Tongue (tissue), 2 donors: ENCODE measurements around the gene MYOCD. TPM values are rescaled to one million over a fixed set of nuclear protein-coding genes. Genes with fewer than 3 reads are reported as not detected.
A peak's percentile ranks its signal among the peaks of the same experiment; 100 is the strongest.

Experiments used
- DNase-seq: peaks from one replicate; pipeline ENCODE4 v3.0.0-alpha.2; 2015
- total RNA-seq: library from RNA; depleted of rRNA; stranded (reverse); fragments of >200 nt; gene quantifications from one replicate; pipeline ENCODE4 v1.2.3, GENCODE V29; 2014

The MYOCD gene
- total RNA-seq, 1 donor from 2014 or later = 6.9 TPM

DNA sequence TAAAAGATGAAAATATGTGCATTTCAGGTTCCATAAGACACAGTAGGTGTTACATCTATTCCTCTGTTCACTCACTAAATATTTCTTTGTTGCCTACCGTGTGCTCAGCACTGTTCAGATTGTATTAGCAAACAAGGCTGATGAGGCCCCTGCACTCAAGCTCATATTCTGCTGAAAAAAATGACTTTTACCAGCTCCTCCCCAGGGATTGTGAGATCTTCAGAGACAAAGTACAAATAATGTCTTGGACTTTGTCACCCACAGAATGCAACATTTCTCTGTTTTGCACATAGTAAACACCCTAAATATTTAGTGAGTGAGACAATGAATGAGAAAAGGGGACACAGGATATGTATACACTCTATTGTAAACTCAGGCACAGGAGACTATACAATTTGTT, 21.9 kb upstream of the MYOCD start:
- DNase-seq = no peak

DNA sequence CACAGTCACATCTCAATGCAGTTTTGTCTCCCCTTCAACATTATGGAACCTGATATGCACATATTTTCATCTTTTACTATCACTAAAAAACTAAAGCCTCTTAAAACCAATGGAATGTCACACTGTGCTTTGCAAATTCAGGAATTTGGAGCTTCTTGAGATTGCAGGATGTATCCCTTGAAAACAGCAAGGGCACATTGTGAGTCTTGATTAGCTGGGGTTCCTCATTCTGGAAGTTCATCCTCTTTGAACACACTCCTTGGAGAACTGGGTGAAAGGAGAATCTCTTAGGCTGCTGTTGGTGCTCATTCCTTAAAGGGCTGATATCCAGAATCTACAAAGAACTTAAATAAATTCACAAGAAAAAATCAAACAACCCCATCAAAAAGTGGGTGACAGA, 21.1 kb upstream of the MYOCD start:
- no peak for DNase-seq

DNA sequence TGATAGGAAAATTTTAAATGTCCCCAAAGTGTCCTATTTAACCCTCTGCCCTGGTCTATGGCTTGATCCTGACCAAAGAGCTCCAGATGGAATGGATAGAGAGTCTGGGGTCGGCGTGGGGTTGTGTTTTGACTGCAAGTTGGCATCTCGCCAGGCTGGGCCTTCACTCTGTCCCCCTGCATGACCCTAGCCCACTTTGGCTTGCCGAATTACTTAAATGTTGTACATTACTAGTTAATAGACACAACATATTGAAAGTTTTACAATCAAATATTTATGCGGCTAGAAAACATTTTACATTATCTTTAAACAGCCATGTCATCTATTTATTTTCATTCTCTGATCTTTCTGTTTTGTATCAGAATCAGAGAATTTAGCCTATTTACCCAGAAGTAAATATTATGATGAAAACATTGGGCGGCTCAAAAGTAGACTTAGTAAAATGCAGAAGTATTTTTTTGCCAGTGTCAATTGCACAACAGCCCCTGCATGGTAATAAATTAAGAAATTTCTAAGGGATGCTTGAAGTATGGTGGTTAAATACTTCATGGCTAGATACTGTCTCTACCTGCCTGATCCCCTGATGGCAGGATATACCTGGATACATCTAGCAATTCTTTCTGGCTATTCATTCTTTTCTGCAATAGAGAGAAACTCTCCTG, 18.8 kb upstream of the MYOCD start:
- no peak for DNase-seq

DNA sequence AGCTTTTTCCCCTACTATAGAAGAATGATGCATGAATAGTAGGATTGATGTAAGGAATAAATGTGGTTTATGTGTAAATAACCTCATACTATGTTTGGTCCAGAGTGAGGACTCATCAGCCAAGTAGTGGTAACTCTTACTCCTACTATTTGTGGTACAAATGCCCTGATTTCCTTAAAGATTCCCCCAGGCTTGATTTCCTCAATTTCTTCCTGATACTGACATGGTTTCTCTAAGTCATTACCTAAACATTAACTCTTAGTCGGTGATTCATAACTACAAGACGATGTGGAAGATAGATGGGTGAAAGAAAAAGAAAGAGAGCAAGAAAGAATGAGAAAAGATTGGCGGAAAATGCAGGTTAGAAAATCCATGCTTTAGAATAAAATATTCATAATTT, 17.2 kb upstream of the MYOCD start:
- no peak for DNase-seq

DNA sequence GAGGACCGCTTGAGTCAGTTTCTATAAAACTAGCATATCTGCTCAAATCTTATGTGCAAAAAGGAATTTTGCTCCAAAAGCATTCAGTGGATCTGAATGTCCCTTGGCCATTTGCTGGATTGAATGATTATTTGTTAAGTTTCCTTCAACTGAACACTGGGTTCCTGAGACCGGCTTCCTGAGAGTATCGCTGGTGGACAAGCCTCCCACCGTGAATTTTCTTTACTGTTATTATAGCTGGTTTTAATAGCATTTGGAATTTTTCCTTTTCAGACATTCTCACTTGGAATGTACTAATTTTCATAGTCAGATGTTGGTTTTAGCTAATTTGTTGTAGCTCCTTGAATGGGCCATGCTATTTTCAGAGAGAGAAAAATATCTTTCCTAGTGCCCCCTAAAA, 9.8 kb upstream of the MYOCD start:
- no peak for DNase-seq

DNA sequence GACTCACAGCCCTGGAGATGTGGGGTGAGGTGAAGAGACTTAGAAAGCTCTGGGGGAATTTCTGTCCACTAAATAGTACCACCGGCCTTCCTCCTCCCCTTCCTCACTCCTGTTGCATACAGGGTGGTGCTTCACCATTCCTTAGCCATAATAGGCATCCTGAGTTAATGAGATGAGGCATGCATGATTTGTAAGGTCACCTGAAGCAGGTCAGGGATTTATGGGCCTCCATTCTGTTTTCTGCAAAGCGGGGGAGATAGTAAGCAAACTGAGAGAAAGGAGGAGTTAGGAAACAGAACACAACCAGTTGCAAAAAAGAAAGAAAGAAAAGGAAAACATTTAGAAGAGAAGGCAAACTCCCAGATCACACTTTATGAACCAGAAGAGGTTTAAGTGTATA, 9.3 kb upstream of the MYOCD start:
- DNase-seq = no peak

DNA sequence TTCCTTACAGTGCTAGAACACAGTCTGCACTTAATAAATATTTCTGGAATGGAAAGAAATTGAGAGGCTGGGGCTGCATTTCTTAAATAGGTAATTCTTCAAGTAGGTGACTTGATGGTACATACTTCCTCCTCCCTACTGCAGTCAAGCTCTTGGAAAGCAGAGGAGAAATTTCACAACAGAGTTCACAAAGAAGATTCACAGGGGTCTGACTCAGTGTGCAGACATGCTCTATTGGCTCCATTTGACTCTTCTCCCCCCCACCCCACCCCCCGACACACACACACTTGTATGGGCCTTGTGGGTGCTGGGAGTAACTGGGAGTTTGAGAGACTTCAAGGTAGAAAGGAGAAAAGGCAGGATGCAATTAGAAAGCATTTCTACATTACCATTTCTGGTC, 6.2 kb upstream of the MYOCD start:
- DNase-seq = no peak

DNA sequence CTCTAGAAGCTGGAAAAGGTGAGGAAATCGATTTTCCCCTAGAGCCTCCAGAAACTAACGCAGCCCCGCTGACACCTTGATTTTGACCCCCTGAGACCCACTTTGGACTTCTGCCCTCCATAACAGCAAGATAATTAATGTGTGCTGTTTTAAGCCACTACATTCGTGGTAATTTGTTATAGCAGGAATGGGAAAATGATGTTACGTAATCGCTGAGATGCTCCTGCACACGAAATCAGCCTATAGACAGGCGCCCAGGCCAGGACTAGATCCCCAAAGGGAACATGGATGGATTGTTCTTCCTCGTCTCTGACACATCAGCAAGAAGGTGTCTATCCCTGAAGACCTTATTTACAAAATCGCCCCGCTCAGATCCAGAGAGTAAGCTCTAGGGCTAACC, 1.4 kb upstream of the MYOCD start:
- no peak for DNase-seq

DNA sequence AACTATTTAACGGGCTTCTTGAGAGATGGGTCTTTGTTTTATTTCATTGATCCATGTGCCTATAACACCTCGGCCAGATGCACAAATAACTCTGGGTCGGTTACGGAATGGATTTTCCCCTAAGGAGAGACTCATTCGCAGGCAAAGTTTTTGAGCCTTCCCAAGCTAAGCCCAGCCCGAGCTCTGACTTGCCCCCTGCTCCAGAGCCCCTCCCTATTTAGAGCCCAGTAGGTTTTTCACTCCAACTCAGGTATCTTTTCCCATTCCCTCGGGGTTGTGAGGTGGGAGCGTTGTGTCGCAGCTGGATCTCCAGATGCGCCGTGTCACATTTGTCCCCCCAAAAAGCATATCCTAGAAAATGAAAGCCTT, 812 bp upstream of the MYOCD start:
- DNase-seq = no peak

DNA sequence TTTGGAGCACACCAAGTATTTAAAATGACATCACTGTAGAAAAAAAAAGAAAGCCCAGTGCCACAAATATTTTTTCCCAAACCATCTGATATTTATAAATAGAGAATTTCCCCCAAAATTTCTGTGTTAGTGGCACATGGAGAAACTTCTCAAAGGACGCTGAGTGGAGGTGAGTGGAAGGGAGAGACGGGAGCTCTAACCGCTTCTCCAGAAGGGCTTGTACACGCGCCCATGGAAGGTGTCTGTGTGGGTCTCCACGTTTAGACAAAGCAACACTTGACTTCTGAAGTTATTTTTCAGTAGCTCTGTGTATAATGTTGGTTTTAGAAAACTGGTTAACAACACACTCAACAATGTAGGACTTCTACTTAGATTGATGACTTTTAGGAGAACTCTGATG, 1.0 kb downstream of the MYOCD start:
- DNase-seq = no peak

DNA sequence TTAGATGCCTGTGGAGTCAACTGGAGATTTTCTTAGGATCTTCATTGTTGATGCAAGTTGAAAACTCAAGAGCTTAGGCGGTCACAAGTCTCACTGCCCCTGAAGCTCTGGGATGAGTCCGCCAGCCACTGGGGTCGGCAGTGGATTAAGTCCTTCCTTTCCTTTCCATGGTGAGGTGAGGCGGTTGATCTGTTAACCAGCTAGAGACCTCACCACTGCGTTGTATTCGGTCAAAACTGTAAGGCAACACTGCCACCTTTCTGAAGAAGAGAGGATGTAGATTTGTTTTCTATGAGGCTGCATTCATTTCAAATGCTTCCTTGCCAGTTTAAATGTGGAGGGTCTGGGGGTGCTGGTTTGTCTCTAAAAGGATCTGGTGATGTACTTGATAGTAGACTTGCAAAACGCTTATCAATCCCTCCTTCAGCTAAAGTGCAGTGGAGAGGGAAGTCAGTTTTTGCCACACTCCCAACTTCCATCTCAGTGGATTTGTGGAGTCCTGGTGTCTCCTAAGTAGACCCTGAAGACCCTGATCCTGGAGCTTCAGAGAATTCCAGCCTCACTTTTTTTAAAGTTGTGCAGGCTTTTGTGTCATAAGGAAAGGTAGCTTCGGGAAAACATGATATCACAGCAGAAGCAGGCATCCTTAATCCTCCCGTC, 1.7 kb downstream of the MYOCD start:
- DNase-seq = peak; percentile 65

DNA sequence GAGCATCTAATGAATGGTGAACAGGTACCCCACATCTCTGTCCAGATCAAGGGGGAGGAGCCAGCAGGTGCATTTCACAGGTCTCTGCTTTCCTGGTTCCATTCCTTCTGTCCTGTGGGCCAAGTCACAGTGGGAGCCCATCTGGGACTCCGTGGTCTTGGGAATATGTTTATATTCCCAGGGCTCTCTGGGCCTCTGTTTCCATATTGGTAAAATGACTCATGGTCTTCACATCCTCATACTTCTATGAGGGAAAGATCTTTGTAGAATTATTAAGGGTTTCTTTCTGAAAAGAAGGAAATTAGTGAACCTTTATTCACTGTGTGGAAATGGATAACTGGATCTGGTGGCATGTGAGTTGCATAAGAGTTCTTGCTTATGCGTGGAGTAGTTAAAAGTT, 6.2 kb downstream of the MYOCD start:
- DNase-seq = no peak

DNA sequence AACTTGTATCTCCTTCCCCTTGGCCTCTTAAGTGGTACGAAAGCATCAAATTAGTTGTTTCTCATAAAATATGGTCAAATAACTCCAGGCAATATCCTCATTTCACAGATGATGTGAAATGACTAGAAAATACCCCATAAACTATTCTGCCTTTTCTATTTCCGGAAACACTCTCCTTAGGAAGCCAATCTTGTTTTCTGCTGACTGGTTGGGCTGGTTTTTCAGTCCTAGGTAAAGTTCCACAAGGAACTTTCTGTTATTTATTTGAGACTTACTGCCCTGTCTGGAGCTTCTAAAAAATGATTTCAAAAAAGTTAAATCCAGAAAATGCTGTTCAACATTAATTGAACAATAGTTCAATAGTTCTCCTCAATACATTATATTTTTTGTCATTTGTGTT, 7.3 kb downstream of the MYOCD start:
- no peak for DNase-seq

DNA sequence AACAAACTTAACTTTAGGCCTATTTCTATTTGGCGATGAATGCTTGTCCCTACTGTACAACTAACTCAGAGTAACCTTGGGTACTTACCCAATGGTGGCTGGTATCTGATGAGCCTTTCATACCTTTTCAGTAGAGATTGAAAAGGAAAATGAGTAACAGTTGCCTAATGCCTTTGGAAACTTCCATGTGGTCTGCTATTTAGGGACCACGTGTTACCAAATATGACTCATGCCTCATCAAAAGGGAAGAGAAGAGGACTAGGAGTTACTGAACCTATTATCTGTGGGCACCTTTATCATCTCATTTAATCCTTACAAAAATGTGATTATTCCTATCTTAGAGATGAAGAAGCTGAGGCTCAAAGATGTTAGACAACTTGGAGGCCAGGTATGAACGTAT, 8.1 kb downstream of the MYOCD start:
- DNase-seq = no peak

DNA sequence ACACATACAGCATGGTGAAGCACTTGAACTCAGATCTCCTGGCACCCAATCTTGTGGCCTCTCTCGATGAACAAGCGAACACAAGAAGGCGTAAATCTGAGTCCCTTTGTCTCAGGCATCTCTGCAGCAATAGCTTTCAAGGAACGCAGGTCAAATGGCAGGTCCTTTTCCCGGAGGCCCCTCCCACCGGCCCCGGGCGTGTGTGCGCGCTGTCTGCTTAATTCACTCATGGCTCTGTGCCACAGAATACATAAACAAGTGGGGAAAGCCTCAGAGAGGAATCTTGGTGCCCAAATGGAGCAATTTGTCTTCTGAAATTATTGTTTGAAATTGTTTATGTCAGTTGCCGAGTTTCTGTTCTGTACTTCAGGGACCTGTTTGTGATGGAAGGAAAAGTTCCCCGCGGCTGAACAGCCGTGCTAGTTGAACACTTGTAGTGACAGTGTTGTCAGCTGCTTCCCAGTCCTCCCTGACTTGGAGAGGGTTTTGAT, 14.8 kb downstream of the MYOCD start:
- peak; percentile 33 for DNase-seq

DNA sequence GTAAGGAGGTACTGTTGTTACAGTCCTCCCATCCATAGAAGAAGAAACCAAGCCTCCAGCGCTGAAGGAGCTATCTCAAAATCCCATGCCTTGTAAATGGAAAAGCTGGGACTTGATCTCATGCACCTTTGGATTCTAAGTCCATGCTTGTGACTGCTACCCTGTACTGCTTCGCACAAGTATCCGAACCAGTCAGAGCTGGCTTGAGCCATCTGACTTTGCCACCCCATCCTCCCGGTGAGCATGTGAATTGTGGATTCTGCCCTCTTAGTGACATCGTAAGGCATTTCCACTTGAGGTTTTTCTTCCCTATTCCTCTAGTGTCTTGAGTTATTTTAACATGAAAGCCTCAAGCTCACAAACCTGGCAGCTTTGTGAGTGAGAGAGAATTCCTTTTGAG, 15.3 kb downstream of the MYOCD start:
- no peak for DNase-seq

DNA sequence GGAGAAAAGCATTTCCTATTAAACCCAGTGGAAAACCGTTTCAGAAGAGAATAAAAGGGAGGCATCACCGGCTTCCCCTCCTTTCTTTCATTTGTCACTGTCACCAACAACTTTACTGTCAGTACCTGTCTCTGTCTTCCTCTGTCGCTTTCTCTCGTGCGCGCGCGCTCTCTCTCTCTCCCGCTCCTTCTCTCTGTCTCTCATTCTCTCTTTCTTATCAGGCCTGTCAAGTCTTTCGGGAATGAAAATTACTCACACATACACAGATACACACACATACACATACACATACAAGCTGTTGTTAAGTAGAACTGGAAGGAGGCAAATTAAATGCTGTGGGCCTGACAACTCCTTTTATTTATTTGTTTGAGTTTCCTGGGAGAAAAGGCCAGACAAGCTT, 17.6 kb downstream of the MYOCD start:
- DNase-seq = no peak

DNA sequence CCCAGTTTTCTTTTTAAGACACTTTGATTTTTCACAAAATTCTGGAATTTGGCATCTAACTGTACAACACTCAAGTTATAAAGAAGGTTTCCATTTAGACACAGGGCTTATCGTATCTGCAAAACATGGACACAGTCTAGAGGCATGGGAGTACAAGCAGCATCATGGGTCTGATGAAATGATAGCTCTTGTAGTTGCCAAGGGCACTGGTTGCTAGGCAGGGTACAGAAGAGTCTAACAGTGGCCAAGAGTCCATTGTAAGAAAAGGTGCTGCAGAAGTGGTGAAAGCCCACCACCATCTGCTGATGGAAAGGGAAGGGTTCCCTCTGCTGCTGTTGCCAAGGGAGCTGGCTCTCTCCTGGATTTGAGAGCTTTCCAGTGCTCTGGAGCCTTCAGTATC, 20.8 kb downstream of the MYOCD start:
- no peak for DNase-seq

DNA sequence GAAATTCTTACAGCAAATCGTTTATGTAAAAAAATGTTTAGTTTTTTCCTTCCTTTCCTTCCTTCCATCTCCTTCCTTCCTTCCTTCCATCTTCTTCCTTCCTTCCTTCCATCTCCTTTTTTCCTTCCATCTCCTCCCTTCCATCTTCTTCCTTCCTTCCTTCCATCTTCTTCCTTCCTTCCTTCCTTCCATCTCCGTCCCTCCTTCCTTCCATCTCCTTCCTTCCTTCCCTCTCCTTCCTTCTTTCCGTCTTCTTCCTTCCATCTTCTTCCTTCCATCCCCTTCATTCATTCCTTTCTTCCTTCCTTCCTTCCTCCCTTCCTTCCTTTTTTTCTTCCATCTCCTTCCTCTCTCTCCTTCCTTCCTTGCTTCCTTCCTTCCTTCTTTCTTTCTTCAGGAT, 22.7 kb downstream of the MYOCD start:
- DNase-seq = no peak

DNA sequence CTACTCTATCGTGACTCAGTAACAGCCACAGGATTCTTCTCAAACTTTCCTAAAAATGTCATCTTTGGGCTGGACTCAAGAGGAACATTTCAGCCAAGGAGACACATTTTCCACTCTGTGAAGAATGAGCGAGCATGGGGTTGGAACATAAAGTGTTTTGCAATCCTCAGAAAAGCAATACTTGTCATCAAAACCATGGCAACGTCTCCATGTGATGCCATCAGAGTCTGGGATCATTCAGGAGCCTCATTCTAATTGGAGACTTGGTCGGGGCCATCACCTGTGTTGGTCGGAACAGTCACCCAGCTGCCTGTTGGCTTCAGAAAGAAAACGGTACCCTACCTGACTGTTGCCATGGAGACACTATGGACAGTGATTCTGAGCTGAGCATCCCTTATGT, 25.5 kb downstream of the MYOCD start:
- DNase-seq = no peak

DNA sequence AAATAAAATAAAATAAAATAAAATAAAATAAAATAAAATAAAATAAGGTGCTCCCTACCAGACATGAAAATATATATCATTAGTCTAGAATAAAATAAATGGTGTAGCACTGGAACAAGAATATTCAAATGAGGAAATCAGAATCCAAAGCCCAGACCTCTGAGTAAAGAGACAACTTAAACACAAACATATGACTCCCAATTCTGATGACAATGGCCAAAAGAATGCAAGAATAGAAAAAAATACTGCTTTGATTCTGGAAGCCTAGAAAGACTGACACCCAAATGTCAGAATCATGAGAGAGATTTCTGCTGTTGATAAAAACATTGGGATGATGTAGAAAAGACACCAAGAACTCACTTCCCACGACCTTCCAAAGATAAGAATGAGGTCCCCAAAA, 27.9 kb downstream of the MYOCD start:
- DNase-seq = no peak

DNA sequence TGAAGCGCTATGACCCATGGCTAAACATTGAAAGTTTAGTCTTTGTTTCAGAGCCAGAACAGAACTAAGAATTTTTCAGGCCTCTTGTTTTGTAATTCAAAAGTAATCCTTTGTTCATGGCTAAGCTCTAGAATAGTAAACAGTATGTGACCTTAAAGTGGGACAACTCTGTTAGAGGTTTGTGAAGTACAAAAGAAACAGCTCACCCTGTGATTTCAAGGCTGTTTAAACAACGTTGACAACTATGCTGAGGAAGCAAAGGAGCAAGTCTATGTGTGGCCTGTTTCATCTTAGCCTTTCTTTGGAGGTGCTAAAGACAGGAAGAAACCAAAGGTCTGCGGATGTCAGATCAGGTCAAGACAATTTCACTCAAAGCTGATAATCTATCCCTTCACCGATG, 40.4 kb downstream of the MYOCD start:
- DNase-seq = no peak

DNA sequence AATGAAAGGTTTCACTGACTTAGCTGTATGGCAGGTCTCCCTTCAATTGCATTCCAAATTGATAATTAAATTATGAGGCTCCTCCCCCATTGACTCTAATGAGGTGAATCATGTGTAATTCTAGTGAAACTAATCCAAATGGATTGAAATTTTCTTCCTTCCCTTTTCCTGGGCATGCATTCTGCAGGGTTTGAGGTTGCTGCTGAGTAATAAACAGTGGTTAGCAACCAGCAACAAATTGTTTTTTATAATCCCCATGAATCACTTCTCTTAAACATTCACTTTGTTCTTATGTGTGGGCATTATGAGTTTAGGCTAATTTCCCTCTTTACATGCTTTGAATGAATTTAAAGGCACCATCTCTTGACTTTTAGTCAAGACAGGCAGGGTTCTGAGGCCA, 43.4 kb downstream of the MYOCD start:
- no peak for DNase-seq

DNA sequence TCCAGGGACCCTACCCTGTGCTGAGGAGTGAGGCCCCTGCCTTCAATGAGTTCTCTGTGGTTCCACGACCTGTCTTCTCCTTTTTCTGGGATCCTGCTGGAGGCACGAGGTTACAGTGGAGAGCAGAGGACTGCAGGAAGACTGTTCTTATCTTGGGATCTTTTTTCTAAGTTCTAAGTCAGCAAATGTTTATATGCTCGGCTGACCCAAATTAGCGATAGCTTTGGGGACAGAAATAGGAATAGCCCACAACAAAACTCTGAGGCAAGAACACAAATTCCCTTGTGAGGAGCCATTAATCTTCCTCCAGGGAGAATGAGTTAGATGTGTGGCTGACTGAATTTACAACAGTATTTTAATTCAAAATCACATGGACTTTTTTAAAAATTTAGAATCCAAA, 46.7 kb downstream of the MYOCD start:
- DNase-seq = no peak

DNA sequence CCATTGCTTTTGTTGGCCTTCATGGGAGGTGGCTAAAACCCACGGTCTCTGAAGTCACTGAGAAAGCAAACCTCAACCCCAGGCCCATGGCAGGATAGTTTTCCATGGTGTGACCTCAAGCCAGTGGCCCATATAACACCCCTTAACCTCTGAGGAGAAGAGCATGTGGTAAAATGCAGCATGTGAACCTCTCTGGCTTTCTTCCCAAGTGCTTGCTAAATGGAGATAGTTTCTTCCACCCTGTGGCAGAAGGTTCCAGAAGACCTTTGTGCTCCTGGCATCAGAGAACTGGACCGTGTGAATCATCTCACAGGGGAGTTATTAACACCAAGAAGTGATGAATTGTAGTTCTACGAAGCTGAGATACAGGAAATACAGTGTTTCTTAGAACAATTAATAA, 47.3 kb downstream of the MYOCD start:
- no peak for DNase-seq
